ENCODE measurements around the gene ASTN1. TPM values are rescaled to one million over a fixed set of nuclear protein-coding genes. Genes with fewer than 3 reads are reported as not detected.
A peak's percentile ranks its signal among the peaks of the same experiment; 100 is the strongest.

Gene ASTN1
- total RNA-seq, 1 donor from 2014 or later = 2.0 TPM

DNA sequence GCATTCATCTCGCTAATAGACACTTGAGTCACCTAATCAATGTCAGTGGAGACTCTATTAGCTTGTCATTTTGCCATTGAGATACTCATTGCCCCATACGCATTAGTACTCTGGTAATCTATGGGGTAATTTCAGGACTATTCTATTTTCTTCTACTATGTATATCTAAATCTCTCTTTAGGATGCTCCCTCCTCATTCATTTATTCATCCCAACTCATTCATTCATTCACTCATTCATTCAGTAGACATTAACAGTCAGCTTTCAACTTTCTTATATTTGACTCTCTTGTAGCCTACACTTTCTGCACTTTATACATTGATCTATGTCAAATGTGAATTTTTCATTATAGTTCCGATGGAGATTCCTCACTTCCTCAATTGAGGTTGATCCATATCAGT lies 170.9 kb downstream of the ASTN1 start:
- no peak for DNase-seq (ENCODE audit: low spot score)

DNA sequence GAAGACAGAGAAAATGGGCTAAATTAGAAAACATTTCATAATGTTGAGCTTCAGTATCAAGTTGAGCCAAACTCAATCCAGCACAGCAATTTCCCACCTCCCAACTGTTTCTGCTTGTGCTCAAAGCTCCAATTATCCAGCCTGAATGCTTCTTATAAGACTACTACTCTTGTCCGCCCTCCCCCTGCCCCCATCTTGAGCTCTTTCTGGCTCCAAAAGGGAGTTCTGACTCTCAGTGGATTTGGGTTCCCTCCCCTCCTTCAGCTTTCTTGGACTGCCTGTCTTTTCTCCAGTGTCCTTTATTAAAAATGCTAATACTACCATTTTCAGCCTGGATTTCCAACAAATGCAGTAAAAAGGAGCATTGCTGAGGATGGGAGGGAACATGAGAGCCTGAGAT lies 174.8 kb downstream of the ASTN1 start:
- no peak for DNase-seq (ENCODE audit: low spot score)

DNA sequence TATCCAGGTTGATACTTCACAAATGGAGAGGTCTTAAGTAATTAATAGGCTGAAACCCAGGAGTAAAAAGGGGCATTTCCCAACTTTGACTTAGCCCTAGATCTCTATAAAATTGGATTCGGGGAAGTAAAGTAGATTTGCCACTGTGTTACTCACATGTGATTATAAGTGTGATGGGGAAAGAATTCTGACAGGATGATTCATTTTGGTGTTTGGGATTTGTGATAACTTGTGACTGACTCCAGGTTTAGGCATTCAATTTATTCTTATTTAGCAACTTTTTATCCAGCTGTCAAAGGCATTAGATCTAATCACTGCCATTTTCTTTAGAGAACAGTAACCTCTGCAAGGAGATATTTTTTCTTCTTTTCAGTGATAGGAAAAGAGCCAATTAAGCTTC lies 175.5 kb downstream of the ASTN1 start:
- DNase-seq (ENCODE audit: low spot score) = no peak

DNA sequence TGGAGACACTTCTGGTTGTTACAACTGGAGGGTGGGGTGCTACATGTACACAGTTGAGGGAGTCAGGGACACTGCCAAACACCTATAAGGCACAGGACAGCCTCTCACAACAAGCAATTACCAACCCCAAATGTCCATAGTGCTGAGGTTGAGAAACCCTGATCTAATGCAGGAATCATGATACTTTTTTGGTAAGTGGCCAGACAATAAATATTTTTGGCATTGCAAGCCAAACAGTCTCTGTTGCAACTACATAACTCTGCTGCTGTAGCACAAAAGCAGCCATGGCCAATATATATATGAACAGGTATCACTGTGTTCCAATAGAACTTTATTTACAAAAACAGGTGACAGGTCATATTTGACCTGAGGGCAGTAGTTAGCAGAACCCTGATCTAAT lies 177.5 kb downstream of the ASTN1 start:
- DNase-seq (ENCODE audit: low spot score) = no peak

DNA sequence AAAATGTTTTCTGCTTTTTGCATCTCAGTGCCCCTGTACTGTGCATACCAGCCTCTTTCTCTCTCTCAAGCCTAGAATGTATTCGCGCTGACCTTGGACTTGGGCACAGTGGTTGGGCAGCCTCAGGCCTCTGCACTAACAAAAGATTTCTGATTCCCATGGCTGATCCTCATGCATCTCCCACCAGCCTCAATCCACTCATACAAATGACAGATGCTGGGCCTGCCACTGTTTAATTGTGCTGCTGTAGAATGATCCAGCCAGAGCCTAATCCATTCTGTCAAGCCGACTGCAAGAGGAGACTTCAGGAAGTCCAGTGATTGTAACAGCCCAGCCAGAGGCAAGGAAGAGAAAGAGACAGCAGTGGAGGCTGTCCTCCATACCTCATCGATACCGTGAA lies 180.8 kb downstream of the ASTN1 start:
- DNase-seq (ENCODE audit: low spot score) = no peak

DNA sequence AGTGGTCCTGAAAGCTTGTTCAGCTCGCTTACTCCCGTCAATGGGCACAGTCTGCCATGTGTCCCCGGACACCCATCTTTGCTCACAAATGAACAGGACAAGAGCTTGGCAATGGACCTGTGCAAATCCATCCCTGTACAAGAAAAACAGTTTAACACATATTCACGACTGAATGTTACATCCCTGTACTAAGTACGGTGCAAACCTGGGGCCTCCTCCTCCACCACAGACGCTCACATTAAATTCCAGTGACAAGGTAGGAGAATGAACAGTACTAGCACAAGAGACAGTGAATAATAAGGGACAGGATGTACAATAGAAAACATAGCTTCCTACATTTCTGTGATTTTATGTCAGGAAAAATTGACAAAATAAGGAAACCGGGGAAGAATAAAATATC lies 187.7 kb downstream of the ASTN1 start:
- DNase-seq (ENCODE audit: low spot score) = no peak

DNA sequence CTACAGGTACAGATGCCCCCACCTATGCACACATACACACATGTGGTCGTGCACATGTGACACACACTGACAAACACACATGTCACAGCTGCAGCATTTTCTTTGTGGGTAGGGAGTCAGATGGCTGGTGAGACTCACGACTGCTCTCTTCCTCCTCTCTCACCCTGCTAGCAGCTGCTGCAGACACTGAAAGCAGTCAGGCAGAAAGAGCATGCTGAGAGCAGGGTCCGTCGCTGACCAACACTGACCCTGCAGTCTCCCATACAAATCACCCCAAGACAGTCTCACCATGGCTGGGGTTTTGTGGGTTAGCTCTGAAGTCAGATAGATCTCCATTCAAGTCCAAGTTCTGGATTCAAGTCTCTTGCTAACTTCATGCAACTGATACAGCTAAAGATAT lies 188.3 kb downstream of the ASTN1 start:
- no peak for DNase-seq (ENCODE audit: low spot score)

DNA sequence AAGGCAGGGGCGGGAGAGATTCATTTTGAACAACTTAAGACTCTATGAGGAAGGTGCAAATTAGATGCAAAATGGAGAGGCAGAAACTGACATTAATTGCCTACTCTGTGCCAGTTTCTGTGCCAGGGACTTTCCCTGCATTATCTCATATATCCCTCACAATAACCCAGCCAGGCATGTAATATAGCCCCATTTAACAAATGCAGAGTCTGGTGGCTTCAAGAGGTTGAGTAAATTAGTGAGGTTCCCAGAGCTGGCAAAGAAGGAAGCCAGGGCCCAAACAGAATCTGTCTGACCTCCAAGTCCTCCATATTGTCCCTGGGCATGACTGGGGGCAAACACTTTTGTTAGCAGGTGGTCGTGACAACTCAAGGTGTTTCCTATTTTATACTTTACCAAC lies 199.8 kb downstream of the ASTN1 start:
- DNase-seq (ENCODE audit: low spot score) = no peak

DNA sequence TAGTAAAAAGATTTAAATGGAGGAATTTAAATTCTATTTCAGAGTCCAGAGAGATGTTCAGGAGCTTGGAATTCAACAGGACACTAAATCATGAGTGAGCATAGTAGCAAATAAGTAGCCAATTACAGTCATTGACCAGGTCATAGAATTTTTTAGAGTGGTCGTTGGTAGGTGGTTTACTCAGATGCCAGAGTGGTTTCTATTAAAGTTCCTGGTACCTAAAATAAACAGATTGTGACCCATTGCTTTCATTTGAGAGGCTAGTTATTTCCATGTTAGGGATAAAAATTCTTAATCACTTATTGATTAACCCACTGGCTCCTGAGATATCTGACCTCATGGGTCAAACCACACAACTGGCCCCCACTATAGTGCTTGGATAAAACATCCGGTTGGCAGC lies 201.3 kb downstream of the ASTN1 start:
- DNase-seq (ENCODE audit: low spot score) = no peak

DNA sequence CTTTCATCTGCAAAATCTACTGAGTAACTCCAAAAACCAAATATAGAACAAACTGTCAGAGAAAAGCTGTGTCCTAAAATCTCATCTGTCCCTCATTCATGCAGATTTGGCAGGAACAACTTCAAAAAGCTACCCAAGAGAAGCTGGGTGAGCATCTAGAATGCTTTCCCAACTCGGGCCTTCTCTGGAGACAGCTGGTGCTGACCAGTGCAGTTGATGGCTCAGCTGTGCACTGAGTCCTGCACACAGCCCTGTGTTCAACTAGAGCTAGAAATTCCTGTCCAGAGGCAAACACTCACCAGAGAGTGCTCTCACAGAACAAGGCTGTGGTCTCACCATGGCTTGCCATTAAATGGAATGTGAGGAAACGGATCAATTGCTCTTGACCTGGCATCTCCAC lies 202.8 kb downstream of the ASTN1 start:
- no peak for DNase-seq (ENCODE audit: low spot score)

DNA sequence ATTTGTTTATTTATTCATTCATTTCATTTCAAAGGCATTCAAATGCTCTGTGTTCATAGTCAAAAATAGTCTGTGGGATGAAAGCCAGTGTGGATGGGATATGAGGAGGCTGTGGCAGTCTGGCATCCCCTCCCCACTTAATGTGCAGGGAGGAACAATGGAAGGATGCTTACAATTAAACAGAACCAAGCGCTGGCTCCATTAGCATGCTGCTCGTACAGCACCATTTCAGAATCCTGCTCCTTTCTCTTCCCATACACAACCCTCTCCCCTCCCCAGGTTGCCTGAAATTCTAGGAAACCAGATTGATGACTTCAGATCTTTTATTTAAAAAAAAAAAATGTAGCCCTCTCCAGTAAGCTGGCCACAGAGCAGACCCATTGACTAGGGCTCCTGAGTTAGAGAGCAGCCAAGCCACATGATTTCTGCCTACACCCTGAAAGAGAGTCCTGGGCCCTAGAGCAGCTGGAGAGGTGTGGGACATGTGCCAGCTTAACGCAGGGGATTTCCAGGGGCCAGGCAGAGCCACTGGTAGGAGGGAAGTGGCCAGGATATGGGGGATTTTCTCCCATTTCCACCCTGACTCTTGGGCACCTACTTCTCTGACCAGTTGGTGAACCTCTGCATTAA lies 205.2 kb downstream of the ASTN1 start:
- DNase-seq (ENCODE audit: low spot score) = no peak

DNA sequence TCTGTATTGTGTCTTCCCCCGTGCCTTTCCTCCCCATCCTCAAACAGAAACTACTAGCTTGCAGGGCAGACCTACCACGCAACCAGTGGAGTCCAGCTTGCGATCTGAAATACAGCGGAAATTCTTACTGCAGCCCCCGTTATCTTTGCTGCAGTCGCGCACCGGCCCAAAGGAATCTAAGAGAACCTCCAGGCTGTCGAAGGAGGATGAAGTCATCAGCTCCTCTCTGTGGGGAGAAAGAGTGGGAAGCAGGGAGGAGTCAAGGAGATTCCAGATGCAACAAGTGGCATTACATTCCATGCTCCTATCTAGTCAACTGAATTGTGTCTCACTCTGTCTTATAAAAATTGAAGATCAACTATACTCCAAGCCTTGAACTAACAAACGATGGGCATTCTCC lies 206.9 kb downstream of the ASTN1 start:
- DNase-seq (ENCODE audit: low spot score) = no peak

DNA sequence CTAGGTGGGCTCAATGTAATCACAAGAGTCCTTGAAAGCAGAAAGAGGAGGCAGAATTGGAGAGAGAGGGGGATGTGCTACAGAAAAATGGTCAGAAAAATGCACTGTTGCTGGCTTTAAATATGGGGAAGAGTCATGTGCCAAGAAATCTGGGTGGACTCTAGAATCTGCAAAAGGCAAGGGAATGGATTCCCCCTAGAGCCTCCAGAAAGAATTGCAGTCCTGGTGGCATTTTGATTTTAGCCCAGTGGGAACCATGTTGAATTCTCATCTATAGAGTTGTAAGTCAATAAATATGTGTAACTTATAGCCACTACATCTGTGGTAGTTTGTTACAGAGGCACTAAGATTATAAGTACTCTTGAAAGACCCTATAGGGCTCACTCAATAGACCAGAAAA lies 210.3 kb downstream of the ASTN1 start:
- no peak for DNase-seq (ENCODE audit: low spot score)

DNA sequence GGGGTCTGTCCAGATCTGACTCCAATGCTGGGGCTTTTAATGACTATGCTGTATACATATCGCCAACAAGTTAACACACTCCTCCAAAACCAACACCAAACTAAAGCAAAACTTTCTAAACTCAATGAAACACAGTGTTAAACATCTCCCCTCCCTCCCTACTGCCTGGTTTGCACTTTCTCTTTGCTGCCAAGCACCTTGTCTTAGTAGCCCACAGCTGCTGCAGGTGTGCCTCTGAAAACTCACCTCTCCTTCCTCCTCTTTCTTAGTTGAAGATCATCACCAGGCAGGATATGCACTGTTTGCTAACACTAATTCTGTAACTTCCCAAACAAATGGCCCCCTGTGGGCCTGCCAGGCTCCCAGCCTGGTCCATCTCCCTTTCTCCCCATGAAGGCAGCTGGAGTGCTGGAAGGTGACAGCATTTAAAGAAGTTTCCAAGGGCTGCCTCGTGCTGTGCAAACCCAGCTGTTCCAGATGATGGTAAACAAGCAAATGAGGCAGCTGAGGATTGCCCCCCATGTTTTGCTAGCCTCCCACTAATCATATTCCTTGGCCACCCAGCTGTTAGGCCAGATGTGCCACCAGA lies 213.7 kb downstream of the ASTN1 start:
- DNase-seq (ENCODE audit: low spot score) = no peak

DNA sequence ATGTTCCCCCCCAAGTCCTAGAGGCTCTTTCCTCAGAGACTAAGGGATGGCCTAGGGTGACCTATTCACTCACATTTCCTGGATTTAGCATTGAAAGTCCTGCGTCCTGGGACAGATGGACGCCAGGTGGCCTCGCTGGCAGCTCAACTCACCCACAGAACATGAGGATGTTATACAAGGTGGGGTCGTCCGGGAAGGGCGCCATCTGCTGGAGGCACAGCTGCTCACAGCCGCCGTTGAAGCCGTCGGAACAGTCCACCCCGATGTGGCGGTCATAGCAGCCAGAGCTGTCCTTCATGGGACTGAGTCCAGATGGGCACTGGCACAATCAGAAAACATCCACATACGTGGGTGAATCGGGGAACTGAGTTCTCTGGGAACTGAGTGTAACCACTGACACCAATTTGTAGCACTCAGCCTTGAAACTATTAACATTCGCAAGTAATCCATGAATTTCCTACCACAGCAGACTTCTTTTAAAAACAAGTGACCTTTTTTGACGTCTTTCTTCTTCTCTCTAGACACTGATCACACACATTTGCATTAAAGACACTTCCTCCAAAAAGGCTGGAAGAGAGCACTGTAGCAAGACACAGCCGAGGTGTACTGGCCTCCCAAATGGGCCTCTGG lies 215.4 kb downstream of the ASTN1 start:
- peak; percentile 13 for DNase-seq (ENCODE audit: low spot score)

DNA sequence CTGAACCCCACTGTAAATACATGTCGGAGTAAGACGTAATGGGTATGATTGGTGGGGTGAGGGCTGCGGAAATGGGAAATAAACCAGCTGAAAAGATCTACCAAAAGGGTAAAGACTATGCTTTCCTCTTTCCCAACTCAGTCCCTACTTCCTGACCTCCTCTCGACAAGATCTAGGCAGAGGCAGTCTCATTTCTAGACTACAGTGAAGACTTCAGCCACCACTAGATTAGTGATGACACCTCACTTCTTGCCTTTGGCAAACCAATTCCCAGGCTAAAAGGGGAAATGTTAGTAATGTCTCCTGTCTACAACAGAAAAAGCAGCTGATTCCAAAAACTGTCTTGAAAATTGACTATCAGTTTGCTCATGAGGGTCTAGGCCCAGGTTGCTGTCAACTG lies 219.9 kb downstream of the ASTN1 start:
- DNase-seq (ENCODE audit: low spot score) = no peak

DNA sequence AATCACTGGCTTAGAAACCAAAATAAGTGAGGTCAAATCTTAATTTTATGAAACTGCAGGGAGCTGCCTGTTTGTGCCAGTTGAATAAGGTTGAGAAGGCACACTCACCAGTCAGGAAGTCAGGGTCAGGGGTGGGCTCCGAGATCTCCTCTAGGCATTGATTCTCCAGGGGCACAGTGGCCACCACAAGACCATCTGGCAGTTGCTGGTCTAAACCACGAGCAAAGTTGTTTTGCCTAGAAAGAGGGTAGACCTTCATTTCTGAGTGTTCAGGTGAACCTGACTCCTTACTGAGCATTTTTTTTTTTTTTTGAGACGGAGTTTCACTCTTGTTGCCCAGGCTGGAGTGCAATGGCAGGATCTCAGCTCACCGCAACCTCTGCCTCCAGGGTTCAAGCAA lies 220.7 kb downstream of the ASTN1 start:
- no peak for DNase-seq (ENCODE audit: low spot score)

DNA sequence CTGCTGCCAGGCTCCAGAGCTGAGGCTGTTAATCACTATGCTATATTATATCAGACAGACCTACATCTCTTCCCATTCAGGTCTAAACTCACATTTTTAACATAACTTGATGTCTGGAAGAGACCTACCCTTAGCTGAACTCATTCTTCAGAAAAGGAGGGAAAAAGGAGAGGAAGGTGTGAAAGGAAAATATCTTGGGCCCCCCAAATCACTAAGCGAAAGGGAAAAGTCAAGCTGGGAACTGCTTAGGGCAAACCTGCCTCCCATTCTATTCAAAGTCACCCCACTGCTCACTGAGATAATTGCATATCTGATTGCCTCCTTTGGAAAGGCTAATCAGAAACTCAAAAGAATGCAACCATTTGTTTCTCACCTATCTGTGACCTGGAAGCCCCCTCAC lies 222.2 kb downstream of the ASTN1 start:
- no peak for DNase-seq (ENCODE audit: low spot score)

DNA sequence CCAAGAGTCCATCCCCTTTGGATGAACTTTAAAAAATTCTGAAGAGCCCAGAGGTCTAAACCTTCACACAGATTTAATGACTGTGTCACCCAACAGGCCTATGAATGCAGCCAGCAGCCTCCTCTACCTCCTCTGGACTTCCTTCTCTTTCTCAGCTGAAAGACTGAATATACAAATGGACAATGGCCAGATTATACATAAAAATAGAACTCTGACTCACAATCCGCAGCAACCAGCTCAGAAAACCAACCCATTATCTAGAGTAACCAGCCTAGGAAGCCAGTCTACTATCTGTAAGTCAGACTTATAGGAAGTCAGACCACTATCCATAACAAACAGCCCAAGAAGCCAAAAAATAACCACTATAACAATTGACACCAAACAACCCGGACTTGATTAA lies 224.5 kb downstream of the ASTN1 start:
- DNase-seq (ENCODE audit: low spot score) = no peak

DNA sequence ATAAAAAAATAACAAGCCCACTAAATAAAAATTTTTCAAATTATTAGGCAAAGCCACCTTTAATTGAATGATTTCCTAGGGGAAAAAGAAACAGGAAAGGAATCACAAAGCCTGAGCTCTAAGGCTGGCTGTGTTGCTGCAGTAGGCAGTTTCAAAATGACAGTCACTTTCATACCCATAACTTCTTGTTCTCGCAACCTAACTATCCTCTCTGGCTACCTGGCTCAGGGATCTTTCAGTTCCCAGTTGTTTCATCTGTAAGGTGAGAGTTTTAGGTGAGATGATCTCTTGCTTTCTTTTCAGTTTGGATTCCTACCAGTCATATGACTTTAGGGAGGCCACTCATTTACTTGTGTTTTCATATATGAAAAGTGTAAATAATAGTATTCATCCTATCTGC lies 226.1 kb downstream of the ASTN1 start:
- DNase-seq (ENCODE audit: low spot score) = no peak

DNA sequence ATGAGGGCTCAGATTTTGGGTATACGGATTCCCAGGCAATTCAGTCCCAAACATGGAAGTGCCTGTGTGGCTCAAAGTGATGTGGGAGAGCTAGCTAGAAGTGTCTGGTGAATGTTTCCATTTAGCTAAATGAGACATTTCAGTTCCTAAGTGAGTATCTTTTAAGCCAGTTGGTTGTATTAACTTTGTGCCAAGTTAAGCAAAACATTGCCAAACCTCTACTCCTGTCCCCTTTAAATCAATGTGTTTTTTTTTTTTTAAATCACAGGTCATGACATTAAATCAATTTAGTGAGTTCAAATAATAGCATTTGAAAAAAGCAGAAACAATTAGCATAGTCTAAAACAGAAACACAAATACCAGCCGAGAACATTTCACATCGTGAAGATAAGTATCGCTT lies 230.1 kb downstream of the ASTN1 start:
- DNase-seq (ENCODE audit: low spot score) = no peak

DNA sequence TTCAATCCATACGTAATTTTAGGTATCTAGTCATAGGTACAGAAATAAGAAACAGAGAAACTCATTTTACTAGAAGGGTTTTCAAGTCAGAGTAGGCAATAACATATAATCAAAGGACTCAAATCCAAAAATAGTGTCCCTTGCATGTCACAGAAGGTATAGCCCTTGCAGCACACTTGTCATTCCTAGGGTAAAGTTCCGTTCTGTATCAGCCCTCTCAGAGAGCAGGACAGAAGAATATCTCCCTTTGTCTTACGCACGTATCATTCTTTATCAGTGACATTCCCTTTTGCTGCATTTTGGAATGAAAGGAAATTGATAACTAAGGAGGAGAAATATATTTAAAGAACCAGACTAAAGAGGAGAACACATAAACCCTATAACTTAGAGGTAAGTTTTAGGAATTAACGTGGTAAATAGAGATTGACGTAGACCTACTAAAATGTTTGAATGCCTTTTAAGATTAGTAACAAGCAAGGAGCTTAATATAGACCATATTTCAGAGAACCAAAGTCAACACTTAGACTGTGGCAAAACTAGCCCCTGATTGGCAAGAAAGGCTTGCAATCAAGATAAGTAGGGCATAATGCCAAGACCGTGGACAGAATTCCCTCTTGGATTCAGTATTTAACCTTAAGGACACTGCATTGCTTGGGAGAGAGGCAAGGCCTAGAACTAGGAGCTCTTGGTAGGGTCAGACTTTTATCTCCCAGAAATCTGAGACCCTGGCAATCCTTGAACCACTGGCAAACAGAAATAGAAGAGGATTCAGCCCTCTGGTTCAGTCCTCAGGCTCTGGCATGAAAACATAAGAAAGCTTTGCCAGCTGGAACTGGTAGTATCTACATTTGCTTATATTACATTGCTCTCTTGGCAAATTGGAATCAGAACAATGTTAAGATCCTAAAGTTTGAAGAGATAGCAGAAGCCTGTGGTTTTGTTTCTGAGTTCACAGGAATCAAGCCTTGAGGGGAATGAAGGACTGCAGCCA lies 232.1 kb downstream of the ASTN1 start:
- no peak for DNase-seq (ENCODE audit: low spot score)

DNA sequence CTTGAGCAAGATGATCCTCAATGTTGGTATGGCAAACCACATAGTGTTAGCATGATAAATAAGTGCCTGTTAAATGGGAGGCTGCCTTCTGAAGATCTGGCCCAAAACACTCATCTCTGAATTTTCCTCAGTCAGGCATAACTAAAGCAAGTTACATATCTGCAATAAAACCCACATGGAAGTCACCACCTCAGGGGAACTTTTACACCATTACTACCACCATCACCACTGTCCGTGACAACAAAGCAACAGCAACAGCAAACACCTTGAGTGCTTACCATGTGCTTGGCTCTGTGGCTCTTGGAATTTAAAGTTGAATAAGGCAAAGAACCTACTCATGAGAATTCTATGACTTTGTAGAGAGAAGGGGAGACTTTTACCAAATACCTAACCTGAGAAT lies 233.0 kb downstream of the ASTN1 start:
- DNase-seq (ENCODE audit: low spot score) = no peak

Measured in mucosa of gallbladder (tissue), 1 donor.